Tibial artery (tissue), 4 donors: ENCODE results near the gene PDCD7.

Experiments
- DNase-seq, 2 donors: peaks; one replicate each; pipeline ENCODE4 v3.0.0-alpha.2; 2019
- H3K27ac ChIP-seq, 2 donors: fragments of 200-600 bp; sonication (generic) in 1 of 2; 1 replicate in 1 of 2; 2 replicates in 1 of 2; pipeline ENCODE4 v1.5.1; 2018 to 2019; ENCODE audit warnings: mild to moderate bottlenecking in 1 of 2
- H3K27me3 ChIP-seq, 2 donors: fragments of 200-600 bp; sonication (generic) in 1 of 2; one replicate each; pipeline versions ENCODE4 v1.5.1 to v1.6.0; 2016 to 2019
- H3K36me3 ChIP-seq, 3 donors: fragments of 200-600 bp; sonication (generic) in 2 of 3; one replicate each; pipeline ENCODE4 v1.5.1; 2016 to 2019; ENCODE audit warnings: mild to moderate bottlenecking in 2 of 3
- H3K4me1 ChIP-seq, 4 donors: fragments of 200-600 bp; sonication (generic) in 2 of 4; 1 replicate in 3 of 4; 2 replicates in 1 of 4; pipeline ENCODE4 v1.5.1; 2016 to 2019
- H3K4me3 ChIP-seq, 2 donors: fragments of 200-600 bp; sonication (generic) in 1 of 2; 1 replicate in 1 of 2; 2 replicates in 1 of 2; pipeline ENCODE4 v1.5.1; 2018 to 2019; ENCODE audit warnings: mild to moderate bottlenecking in 2 of 2
- H3K9me3 ChIP-seq, 3 donors: fragments of 200-600 bp; sonication (generic) in 1 of 3; one replicate each; pipeline ENCODE4 v1.5.1; 2016 to 2019
- intact Hi-C: fragments of 100-400 bp; cut with DNase I; formaldehyde crosslinking; loops from one replicate; pipeline ENCODE4 v1.15.0; 2023; ENCODE audit warnings: low total_unique reads
- TF ChIP-seq, protein P1 (sequence below), 2 experiments: fragments of 200-600 bp in 1 of 2; fragments of 450-650 bp in 1 of 2; IDR thresholded peaks; one replicate each; pipeline ENCODE4 v1.5.1; 2017 to 2019; ENCODE audit warnings: antibody characterized with exemption in 2 of 2, mild to moderate bottlenecking in 1 of 2, moderate library complexity in 1 of 2

The PDCD7 gene

DNA sequence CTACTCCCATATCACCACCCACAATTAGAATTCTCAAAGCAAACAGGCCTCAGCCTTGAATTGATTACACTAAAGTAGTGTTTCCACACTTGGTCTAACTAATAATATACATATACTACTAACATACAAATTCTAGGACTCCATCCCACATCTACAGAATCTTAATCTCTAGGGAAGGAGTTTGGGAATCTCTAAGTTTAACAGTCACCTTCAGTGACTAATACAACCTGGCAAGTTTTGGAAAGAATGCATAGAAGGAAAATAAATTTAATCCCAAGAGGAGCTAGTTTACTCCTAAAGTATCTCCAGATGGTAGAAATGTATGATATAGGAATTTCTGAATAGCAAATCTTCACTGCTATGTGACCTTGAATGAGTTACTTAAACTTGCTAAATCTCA, 42.4 kb upstream of the PDCD7 start:
- TF ChIP-seq, protein P1, sequence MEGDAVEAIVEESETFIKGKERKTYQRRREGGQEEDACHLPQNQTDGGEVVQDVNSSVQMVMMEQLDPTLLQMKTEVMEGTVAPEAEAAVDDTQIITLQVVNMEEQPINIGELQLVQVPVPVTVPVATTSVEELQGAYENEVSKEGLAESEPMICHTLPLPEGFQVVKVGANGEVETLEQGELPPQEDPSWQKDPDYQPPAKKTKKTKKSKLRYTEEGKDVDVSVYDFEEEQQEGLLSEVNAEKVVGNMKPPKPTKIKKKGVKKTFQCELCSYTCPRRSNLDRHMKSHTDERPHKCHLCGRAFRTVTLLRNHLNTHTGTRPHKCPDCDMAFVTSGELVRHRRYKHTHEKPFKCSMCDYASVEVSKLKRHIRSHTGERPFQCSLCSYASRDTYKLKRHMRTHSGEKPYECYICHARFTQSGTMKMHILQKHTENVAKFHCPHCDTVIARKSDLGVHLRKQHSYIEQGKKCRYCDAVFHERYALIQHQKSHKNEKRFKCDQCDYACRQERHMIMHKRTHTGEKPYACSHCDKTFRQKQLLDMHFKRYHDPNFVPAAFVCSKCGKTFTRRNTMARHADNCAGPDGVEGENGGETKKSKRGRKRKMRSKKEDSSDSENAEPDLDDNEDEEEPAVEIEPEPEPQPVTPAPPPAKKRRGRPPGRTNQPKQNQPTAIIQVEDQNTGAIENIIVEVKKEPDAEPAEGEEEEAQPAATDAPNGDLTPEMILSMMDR (IDR thresholded peaks at IDR 0.05) = no peak
- Histone ChIP-seq H3K27me3 (no peaks in the 10 kb centered on the region), H3K4me1 (peaks cover 0 to 17% (median 3%) of the 10 kb centered on the region in 4 donors), H3K4me3 (no peak overlapping the region), H3K27ac (no peak overlapping the region), H3K36me3 (peaks cover 55 to 88% (median 58%) of the 10 kb centered on the region in 3 donors), H3K9me3 (no peaks in the 10 kb centered on the region)
- no peak for DNase-seq
- intact Hi-C loops = no loop called here

DNA sequence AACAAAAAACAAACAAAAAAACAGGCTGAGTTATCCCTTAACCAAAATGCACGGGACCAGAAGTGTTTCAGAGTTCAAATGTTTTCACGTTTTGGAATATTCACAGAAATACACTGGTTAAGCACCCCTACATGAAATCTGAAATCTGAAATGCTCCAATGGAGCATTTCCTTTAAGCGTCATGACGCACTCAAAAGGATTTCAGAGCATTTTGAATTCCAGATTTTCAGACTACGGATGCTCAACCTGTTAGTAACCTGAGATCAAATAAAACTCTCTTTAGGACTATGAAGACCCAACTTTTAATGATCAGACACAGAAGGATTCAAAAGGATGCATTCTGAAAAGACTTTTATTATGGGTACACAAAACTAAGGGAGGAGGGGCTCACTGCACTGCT, 41.9 kb upstream of the PDCD7 start:
- Histone ChIP-seq H3K4me3 (no peak overlapping the region), H3K4me1 (peaks cover 0 to 11% (median 2%) of the 10 kb centered on the region in 4 donors), H3K36me3 (peaks cover 61 to 91% (median 63%) of the 10 kb centered on the region in 3 donors), H3K27ac (no peak overlapping the region), H3K9me3 (no peaks in the 10 kb centered on the region), H3K27me3 (no peaks in the 10 kb centered on the region)
- intact Hi-C loops = no loop called here
- no peak for DNase-seq
- TF ChIP-seq, protein P1 (IDR thresholded peaks at IDR 0.05) = no peak

DNA sequence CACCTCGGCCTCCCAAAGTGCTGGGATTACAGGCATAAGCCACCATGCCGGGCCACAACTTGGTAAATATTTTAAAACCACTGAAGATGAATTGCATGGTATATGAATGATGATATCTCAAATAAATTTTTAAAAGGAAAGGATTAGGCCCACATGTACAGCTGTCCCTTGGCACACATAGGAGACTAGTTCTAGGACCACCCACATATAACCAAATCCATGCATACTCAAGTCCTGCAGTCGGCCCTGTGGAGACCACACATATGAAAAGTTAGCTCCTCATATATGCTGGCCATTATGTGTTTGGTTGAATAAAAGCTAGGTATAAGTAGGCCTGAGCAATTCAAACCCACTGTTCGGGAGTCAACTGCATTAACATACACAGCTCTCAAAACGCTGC, 40.9 kb upstream of the PDCD7 start:
- DNase-seq = no peak
- H3K27me3 ChIP-seq = no peaks in the 10 kb centered on the region
- H3K4me1 ChIP-seq = peaks cover 0 to 5% (median 2%) of the 10 kb centered on the region in 4 donors
- no peaks in the 10 kb centered on the region for H3K9me3 ChIP-seq
- TF ChIP-seq, protein P1 (IDR thresholded peaks at IDR 0.05) = no peak
- peaks cover 60 to 100% (median 71%) of the 10 kb centered on the region in 3 donors for H3K36me3 ChIP-seq
- H3K27ac ChIP-seq = no peak overlapping the region
- intact Hi-C loops = no loop called here
- no peak overlapping the region for H3K4me3 ChIP-seq

DNA sequence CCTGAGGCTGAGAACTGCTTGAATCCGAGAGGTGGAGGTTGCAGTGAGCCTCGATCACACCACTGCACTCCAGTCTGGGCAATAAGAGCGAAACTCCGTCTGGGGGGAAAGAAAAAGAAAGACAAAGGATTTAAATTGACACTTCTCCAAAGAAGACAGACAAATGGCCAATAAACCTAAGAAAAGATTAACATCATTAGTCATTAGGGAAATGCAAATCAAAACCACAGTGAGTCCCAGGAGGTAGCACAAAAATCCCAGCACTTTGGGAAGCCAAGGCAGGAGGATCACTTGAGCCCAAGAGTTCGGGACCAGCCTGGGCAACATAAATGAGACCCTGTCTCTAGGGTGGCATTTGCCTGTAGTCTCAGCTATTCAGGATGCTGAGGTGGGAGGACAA, 38.9 kb upstream of the PDCD7 start:
- H3K9me3 ChIP-seq = no peaks in the 10 kb centered on the region
- peaks cover 0 to under 1% (median 0%) of the 10 kb centered on the region in 4 donors for H3K4me1 ChIP-seq
- intact Hi-C loops = no loop called here
- no peak for DNase-seq
- TF ChIP-seq, protein P1 (IDR thresholded peaks at IDR 0.05) = no peak
- no peak overlapping the region for H3K27ac ChIP-seq
- no peaks in the 10 kb centered on the region for H3K27me3 ChIP-seq
- peaks cover 42 to 95% (median 64%) of the 10 kb centered on the region in 3 donors for H3K36me3 ChIP-seq
- no peak overlapping the region for H3K4me3 ChIP-seq

DNA sequence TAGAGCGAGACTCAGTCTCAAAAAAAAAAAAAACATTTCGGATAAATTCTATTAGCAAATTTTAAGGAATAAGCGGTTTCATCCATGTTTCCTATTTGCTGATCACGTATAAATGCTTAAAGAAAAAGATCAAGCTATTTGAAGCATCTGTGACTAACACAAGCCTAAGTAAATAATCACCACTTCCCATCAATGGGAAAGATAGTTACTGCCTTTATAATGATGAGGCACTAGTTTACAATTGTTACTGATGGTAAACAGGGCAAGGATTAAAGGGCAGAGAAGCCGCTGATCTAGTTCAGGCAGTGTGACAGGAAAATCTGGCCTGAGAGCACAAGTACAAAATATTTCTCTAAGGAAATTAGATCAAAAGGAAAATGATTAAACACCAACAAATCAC, 37.8 kb upstream of the PDCD7 start:
- TF ChIP-seq, protein P1 (IDR thresholded peaks at IDR 0.05) = no peak
- H3K4me3 ChIP-seq = no peak overlapping the region
- no peak overlapping the region for H3K27ac ChIP-seq
- intact Hi-C loops = no loop called here
- DNase-seq = no peak
- peaks cover 34 to 87% (median 57%) of the 10 kb centered on the region in 3 donors for H3K36me3 ChIP-seq
- H3K9me3 ChIP-seq = no peaks in the 10 kb centered on the region
- no peaks in the 10 kb centered on the region for H3K4me1 ChIP-seq
- H3K27me3 ChIP-seq = no peaks in the 10 kb centered on the region

DNA sequence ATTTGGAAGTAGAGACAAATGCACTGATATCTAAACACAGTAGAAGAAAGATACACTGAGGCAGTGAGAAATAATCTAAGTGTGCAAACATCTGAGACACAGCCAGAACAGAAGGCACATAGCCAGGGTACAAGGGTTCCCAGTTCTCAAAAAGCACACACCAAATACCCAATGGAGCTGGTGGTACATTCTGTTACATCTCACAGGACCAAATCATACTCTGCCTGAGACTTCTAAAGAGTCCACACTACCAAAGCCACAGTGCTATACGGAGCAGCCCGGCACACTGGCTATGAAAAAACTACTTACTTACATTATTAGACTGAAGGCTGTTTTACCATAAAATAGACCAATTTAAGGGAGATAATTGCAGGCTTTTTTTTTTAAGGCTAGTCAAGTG, 32.3 kb upstream of the PDCD7 start:
- Histone ChIP-seq H3K36me3 (peaks cover 45 to 71% (median 46%) of the 10 kb centered on the region in 3 donors), H3K27ac (no peak overlapping the region)
- DNase-seq = no peak

More for the DNA sequence above, 32.3 kb upstream of the PDCD7 start:
- H3K9me3 ChIP-seq = no peaks in the 10 kb centered on the region
- intact Hi-C loops = no loop called here
- H3K4me1 ChIP-seq = no peaks in the 10 kb centered on the region
- TF ChIP-seq, protein P1 (IDR thresholded peaks at IDR 0.05) = no peak
- H3K4me3 ChIP-seq = no peak overlapping the region
- no peaks in the 10 kb centered on the region for H3K27me3 ChIP-seq
